GM21447 (cell line): ENCODE measurements around the gene PMPCA.

Source experiments
- ATAC-seq: cut with Tn5 transposase; IDR thresholded peaks from one replicate; pipeline ENCODE4 v1.9.1; 2021; ENCODE audit not compliant: unreplicated experiment

Gene PMPCA

DNA sequence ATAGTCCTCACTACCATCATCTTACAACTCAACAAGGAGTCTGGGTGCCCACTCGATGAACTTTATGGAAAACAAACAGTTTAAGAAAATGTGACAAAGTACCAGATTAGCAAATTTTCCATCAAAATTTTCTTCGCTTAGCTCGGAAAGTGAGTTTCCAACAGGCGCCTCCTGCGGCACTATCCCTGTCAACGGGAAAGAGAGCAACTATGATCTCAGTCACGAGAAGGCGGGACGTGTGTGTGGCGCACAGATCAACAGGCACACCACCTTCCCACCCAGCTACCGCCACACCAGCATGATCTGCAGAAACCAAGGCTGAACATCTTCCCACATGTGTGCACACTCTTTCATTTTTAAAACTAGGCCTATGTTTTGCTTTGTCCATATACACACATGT lies 42.9 kb downstream of the PMPCA start:
- no peak for ATAC-seq

GRCh38 chr9:136454026-136454796 lies 43.8 kb downstream of the PMPCA start:
- ATAC-seq = no peak

- ATAC-seq = no peak
Measured at GRCh38 chr9:136455043-136456002, 44.9 kb downstream of the PMPCA start.

DNA sequence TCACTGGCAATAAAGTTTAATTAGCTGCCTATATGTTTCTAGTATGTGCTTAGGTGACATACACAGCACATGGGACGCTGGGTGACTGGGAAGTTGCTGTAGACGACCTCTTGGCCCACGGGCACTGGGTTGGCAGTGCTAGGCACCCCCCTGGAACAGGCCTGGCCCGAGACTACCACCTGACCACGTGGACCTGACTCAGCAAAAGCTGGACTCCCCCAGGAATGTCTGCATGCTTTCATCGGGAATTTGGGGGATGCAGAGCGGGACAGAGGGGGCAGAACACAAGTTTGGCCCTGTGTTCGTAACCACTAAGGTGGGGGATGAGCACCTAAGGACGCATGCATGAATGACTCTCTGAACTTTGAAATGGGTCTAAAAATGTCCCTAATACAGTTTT lies 45.8 kb downstream of the PMPCA start:
- ATAC-seq = no peak

DNA sequence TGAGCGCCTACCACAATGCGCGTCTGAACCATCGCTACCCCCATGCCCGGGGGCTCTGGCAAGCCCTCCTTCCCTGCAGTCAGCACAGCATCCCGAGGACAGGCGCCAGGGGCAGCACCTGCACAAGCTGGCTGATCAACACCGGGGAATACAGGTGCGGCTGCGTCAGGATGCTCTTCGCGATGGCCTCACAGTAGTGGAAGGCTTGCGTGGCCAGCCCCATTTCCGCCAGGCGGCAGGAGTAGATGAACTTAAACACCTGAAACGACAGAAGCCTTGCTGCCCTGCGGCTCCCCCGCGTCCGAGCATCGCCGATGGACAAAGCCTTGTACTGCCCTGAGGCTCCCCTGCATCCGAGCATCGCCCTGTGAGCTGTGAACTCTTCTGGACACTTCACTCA lies 46.9 kb downstream of the PMPCA start:
- no peak for ATAC-seq

GRCh38 chr9:136459425-136459824 lies 49.0 kb downstream of the PMPCA start:
- ATAC-seq = no peak

GRCh38 chr9:136460772-136461325 lies 50.4 kb downstream of the PMPCA start:
- no peak for ATAC-seq

DNA sequence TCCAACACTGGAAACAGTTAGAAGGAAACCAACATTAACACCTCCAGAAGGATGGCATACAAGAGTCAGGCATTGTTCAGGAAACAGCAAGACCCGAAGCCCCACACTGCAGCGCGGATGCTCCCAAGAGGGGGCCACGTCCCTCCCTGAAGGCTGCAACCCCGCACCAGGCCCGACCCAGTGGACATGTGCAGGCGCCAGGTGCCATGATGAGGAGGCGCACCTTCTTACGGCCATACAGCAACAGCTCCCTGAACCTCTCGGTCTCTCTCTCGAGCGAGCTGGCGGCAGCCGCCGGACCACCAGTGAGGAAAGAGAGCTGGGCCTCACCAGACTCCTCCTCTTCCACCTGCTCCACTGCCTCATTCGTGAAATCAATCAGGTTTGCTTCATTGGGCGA lies 52.2 kb downstream of the PMPCA start:
- no peak for ATAC-seq

DNA sequence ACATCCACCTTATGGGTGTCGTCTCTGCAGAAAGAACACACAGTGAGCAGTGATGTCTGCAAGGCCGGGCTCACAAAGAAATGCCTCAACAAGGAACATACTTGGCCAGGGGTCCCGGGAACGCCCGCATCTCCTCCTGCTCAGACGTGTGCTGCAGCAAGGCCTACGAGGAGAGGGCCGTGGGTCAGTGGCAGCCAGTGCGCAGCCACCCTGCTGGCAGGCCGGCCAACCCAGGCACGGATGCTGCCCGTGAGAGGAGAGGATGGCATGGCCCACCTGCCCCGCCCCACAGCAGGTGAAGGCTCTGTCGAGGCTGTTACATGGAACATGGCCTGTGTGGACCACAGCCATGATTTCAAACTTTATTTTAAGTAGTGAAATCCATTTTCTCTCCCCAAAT lies 53.1 kb downstream of the PMPCA start:
- no peak for ATAC-seq

GRCh38 chr9:136464241-136464640 lies 53.8 kb downstream of the PMPCA start:
- ATAC-seq = no peak

GRCh38 chr9:136465500-136466154 lies 55.2 kb downstream of the PMPCA start:
- ATAC-seq = no peak

- no peak for ATAC-seq
Measured at GRCh38 chr9:136466155-136466541, 55.7 kb downstream of the PMPCA start.

DNA sequence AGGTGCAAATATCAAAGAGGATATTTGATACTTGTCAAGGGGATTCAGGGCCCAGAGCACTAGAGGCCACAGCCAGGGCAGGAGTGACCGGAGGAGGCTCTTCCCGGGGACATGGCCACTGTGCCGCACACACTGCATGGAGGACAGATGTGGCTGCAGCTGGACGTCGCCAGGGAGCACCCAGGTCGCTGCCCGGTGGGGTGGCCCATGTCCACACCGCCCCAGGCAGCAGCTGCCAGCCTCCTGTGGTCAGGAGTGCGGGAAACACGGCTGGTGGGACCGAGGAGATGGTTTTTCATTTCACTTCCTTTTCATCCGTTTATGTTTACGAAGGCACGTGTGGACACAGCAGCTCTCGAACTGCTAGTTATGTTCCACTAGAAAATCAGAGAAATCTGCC lies 57.3 kb downstream of the PMPCA start:
- no peak for ATAC-seq

DNA sequence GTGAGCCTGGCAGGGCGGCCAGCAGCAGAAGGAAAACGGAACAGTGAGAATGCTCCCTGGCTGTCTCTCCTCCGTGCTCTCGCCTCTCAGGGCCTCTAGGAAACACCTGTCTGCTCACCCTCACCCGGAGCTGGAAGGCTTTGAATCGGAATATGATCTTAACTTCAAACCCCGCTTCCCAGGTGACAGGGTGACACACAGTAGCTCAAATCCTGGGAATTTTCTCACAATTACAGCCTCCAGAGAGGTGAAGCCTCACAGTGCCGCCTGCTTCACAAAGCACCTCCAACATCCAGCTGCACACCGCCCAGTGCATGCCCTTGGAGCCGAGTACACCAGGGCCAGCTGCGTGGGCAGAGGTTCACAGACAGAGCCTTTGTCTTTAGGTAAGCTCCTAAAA lies 59.9 kb downstream of the PMPCA start:
- no peak for ATAC-seq

DNA sequence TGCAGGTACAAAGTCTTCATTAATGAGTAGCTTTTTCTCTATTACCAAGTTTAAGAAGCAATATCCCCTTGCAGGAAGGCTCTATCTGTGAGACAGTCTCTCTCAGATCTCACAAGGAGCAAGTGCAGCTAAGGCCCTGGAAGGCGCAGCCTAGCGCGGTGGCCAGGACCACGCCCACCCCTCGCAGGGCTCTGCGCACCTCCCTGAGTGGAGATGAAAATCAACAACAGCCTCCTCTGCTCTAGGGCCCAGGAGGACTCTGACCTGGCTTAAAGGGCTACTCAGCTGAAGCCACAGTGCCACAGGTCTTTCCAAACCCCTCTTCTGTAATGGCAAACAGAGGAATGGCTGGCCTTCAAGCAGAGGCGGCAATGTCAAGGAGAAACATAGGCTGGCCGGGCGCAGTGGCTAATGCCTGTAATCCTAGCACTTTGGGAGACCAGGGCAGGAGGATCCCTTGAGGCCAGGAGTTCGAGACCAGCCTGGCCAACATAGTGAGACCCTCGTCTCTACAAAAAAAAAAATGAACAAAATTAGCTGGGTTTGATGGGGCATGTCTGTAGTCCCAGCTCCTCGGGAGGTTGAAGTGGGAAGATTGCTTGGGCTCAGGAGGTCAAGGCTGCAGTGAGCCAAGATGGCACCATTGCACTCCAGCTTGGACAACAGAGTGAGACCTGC lies 60.5 kb downstream of the PMPCA start:
- ATAC-seq = no peak

DNA sequence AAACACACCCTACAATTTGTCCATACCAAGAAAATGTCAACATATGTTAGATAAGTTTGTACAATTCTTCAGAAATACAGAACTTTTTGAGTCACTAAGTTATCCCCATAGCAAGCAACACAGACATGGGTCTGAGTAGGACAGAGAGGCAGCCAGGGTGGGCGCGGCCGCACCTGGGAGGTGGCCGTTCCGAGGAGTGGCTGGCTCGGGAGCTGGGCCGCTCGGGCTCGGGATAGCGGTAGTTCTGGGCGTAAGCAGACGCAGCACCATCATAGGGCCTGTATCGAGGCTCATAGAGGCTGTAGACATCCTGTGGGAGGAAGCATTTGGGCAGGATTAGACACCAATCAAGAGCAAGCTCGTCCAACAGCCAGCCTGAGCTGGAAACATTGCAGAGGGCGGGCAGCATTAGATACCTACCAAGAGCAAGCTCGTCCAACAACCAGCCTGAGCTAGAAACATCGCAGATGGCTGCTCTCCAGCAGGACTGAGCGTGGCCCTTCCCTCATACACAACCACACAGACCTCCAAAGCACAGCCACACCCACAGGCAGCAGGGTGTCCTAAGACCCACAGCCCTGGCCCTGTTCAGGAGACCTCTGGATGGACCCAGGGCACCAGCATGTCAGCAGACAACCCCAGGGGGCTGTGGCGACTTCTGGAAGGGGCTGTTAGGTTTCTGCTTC lies 61.5 kb downstream of the PMPCA start:
- ATAC-seq = no peak

DNA sequence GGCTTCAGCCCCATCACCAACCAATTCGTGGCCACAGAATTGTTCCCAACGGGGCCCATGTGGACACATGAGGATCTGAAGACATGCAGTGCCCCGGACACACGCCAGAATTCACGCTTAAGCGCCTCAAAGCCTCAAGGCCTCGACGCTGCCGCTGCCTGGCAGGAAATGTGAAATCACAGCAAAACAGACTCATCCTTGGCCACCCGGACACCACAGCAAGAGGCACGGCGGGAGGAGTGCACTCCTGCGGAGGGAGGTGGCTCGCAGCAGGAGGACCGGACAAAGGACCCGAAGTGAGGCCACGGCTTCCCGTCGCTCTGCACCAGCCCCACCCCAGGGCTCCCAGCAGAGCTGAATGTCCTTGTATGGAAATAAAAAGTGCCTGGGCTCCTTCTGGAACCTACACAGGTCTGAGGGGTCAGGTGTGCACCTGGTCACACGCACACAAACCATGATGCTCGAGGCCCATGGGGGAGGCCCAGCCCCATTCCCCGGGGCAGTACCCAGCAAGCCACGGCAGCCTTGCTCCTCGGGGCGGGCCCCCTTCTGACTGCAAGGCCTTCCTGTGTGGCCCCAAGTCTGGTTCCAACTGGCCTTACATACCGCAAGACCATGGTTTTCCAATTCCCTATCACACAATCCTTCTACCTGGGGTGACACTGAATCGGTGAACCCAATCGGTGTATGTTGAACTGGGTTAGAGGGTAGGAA lies 62.3 kb downstream of the PMPCA start:
- no peak for ATAC-seq

DNA sequence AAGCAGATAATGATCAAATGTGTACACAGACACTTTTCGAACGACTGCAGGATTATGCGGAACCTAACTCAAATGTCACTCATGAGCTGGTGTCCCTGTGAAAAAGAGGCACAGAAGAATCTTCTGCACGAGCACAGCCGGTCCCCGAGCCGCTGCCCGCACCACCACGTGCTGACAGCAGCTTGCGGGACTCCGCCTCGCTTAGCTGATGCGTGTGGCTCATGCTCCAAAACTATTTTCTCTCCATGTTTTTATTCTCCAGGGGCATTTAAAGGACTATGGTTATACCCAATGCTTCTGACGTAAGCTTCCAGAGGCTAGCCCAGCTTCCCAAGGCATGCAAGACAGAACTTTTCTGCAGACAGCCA lies 62.9 kb downstream of the PMPCA start:
- ATAC-seq = no peak
